NCI-H1092 (cell line): ENCODE data around the gene COPS2.

ENCODE experiments used
- DNase-seq: peaks from one replicate; lab custom pipeline; 2025; lab: John Stamatoyannopoulos, UW

The COPS2 gene

GRCh38 chr15:49155834-49156627, 632 bp upstream of the COPS2 start:
- no peak for DNase-seq

GRCh38 chr15:49154799-49155109, 645 bp downstream of the COPS2 start:
- DNase-seq = no peak

GRCh38 chr15:49154359-49154758, 1.0 kb downstream of the COPS2 start:
- no peak for DNase-seq

DNA sequence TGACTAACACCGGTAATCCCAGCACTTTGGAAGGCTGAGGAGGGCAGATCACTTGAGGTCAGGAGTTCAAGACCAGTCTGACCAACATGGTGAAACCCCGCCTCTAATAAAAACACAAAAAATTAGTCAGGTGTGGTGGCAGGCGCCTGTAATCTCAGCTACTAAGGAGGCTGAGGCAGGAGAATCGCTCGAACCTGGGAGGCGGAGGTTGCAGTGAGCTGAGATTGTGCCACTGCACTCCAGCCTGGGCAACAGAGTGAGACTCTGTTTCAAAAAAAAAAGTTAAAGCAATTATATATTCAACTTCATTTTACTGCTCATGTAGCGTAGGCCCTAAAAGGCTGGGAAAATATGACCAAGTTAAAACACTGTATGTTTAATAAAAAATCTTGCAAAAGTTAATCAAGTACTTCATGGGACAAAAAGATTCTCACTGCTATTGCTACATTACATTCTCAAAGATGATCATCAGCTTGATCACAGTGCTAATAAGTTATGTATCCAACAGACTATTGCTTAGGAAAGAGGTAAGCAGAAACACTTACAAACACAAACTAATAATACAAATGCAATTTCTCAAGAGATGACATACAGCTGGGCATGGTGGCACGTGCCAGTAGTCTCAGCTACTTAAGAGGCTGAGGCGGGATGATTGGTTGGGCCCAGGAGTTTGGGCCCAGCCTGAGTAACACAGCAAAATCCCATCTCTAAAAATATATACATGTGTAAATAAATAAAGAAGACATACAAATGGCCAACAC, 2.7 kb downstream of the COPS2 start:
- no peak for DNase-seq

DNA sequence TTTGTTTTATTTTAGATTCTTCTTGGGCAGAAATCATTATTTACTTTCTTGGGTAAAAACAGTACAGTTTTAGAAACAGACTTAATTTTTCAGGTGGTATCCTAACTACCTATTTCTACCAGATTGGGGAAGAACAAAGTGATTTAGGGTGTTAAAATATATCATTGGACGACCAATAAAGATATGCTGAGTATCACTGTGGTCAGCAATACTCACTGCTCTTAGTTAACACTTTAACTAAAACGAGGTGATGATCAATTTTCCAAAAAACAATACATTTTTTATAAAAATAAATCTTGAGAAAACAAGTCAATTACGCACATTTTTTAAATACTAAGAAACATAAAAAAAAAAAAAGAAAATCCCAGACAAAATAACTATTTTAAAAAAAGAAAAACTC, 3.6 kb downstream of the COPS2 start:
- DNase-seq = no peak

DNA sequence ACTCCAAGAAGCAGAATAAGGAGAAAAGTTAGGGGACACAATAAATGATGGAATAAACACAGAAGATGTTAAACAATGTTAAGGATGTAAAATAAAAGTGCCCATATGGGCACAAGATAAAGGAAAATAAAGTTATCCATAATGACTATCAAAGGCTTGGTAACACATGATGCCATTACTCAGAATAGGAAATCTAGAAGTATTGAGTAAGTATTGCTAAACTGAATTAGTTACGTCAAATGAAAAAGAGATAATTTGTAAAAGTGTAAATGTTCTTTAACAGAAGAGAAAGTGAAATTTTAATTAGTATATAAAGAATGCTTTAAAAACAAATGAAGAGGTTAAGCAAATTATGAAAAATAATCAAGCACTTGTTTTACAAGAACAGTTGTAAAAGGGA, 6.7 kb downstream of the COPS2 start:
- no peak for DNase-seq

GRCh38 chr15:49148298-49148697, 7.1 kb downstream of the COPS2 start:
- DNase-seq = no peak

DNA sequence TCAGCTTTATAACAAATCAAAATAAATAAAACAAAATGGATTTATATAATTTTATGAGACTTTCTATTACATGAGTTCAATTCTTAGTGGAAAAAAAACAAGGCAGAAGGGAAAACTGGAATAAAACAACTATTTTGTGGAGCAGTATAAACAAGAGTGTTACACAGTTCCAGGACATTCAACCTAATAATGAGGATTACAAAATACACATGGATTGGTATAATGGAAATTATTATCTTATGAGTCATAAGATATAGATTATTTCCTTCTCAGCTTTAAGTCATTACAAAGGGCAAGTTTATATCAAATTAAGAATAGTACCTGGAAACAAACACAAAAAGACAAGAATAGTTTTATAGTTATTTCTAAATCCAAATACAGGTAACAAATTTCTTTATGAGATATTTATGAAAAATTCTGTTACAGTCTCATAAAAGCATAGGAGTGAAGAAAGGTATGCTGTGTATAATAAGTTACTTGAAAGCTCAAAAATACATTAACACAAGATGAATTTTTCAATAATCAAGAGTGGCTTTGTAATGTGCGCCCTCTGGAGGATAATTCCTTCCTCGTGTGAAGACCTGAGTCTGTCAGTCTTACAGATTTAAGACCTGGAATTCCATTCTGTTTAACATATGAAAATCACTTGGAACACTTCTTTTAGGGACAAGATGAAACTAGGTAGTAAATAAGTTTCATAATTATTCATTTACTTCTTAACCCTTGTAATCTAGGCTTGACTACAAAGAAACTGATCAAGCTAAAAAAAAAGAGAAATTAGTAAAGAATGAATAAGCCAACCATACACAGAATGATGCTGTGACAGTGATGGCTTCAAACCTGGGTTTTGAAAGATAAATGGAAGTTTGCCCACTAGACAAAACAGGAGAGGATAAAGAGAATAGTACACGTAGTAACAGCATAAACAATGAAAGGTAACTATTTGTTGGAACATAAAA, 9.5 kb downstream of the COPS2 start:
- no peak for DNase-seq

DNA sequence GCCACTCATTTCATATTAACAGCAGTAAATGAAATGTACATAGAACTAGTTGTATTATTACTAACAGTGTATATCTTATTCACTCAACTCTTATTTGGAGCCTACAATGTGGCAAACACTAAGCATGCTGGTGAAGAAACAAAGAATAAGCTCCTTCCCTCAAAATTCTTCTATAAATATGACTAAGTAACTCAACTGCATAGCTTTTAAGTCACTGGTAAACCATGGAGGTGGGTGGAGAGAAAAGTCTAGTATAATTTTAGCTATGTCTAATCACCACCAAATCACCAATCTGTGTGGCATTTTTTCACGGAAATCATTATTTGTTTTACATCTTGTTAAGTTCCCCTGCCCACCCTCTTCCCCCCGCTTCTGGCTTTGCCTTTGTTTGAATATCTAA, 17.5 kb downstream of the COPS2 start:
- no peak for DNase-seq

DNA sequence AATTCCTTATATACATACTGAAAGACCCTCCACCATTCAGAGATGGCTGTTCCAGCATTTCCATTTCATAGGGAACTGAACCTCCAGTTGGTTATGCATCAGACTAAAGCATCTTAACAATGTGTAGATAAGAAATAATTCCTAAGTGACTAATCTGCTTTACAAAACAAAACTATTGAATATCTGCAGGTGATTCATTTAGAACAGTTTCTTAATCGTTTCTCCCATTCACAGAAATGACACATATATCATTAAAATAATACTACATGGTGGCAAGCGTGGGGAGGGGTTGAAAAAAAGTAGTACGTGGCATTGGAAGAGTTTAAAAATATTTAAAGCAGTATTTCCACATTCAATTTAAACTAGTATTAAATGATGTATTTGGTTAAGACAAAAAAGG, 19.5 kb downstream of the COPS2 start:
- DNase-seq = no peak

DNA sequence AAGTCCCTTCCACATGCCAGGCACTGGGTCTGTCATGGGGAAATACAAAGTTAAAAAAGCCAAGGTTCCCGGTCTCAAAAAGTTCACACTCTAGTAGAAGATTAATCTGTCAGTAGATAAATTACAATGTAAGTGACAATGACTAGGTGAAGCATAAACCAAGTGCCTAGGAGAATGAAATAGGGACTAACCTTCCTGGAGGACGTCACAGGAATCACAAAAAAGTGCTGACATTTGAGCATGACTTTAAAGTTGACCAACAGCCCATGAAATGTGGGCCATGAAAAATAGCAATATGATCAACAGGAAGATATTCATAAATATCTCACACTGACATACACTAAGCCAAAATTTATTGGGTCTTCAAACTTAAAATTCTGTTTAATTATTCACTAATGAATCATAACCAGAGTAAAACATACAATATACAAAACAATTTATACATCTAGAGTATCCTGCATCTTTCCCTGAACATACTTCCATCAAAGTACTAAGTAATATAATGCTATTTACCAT, 20.0 kb downstream of the COPS2 start:
- no peak for DNase-seq

DNA sequence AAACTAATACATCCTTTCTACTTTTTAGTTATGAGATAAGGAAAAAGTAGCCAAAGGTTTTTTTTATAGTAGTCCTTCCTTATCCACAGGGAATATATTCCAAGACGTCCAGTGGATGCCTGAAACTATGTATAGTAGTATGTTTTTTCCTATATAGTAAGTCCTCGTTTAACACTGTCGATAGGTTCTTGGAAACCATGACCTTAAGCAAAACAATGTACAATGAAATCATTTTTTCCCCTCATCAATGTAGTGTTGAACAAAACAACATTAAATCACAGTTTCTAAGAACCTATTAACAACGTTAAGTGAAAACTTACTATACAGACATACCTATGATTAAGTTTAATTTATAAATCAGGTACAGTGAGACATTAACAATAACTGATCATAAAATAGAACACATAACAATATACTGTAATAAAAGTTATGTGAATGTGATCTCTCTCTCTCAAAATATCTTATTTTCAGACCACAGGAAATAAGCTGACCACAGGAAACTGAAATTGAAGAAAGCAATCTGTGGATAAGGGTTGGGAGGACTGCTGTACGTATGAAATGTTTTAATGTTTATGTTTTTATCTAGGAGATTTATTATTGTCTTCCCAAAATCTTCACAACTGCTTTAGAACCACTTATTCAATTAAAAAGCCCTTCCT, 20.6 kb downstream of the COPS2 start:
- no peak for DNase-seq

DNA sequence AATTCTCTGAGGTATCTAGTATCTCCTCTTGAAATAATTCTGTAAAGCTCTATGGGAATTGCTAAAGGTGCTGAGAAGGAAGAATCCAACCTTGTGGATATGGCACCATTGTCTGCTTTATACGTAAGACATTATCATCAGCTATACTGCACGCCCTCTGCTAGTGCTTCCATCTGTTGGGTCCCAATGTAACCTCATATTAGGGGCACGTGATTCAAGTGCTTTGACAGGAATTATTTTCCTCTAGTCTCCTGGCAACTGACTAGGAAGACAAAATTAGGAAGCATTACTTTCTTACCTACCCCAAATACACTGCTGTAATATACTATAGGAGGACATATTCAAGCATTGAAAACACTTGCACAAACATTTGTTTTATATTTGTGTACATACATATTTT, 24.0 kb downstream of the COPS2 start:
- no peak for DNase-seq

- DNase-seq = no peak
Observed at GRCh38 chr15:49124371-49124770, 31.0 kb downstream of the COPS2 start.

GRCh38 chr15:49122541-49123062, 32.8 kb downstream of the COPS2 start:
- no peak for DNase-seq

- DNase-seq = no peak
Observed at GRCh38 chr15:49121901-49122300, 33.5 kb downstream of the COPS2 start.

DNA sequence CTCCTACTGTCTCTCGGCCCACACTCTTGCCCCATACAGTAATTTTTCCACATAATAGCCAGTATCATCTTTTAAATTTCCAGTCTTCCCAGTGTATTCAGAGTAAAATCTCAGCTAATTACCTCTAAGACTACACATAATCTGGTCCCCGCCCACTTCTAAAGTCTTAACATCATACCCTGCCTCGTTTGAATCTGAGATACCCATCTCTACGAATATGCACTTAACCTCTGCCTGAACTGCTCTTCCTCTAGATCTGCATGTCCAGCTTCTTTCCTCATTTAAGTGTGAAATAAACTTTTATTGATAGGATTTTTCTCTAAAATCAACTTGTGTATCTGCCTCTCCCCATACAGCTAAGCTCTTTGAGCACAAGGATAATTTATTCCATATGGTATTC, 34.6 kb downstream of the COPS2 start:
- no peak for DNase-seq

GRCh38 chr15:49116108-49116857, 39.1 kb downstream of the COPS2 start:
- DNase-seq = no peak

DNA sequence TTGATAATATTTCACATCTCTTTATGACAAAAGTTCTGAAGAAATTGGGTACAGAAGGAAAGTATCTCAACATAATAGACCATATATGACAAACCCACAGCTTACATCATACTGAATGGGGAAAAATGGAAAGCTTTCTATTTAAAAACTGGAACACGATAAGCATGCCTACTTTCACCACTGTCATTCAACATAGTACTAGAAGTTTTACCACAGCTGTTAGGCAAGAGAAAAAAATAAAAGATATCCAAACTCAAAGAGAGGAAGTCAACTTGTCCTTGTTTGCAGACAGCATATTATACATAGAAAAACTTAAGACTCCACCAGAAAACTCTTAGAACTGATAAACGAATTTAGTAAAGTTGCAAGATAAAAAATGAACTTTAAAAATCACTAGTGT, 40.3 kb downstream of the COPS2 start:
- DNase-seq = no peak

DNA sequence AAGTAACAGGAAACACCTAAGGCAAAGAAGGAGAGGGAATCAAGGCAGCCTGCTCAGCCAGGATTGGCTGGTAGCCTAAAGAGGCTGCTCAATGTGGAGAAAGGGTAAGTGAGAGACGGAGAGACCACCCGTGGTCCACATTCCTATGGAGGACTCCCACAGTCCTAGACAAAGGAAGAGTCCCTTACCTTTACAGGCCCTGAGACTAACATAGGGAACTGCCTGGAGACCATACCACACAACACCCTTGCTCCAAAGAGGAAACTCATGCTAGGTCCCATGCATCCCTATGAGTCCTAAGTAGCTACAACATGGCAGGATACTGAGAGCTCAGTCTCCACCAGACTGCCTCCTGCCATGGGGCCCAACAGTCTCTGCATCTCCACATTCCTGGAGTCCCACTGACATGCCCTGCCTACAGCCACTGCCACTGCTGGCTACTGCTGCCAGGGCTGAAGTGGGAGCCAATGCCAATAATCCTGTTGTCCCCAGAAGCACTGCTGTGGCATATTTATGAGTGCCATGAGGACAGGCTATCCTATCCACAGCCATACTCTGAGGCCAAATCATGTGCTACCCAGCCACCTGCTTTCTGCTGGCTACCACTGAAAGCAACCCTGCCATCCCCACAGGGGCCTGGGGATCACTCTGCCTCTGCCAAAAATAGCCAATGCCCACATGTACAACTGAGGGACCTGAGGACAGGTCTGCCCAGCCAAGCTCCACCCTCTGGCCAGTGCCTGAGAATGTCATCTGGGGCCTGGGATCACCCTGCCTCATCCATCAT, 45.0 kb downstream of the COPS2 start:
- DNase-seq = no peak
